ENCODE measurements around the gene FAF1.

Gene FAF1

DNA sequence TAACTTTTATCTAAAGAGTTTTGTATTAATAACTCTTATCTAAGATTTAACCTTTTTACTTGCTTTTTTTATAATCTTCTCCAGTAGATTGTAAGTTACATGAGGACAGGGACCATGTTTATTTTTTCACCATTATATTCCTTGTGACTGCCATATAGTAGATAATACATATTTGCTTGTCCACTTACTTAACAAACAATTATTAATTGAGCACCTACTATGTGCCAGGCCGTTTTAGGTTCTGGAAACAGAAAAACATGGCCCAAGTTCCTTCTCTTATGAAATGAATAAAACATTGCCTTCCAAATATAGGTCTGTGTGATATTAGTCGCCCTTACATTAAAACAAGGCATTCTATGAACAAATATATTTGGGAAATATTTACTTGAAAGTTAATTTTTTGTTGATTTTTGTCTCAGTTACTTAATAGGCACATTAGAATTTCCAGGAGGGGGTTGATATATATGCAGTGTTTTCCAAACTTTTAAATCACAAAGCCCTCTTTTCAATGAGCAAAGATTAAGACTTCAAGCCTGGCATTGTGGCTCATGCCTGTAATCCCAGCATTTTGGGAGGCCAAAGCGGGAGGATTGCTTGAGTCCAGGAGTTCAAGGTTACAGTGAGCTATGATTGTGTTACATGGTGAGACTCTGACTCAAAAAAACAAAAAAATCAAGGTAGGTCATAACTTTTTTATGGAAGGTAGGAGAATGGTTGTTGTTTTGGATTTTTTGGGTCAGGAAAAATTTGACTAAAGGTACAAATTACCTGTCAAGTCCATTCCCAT, 32.7 kb upstream of the FAF1 start (continued):
- TF ChIP-seq, protein P1, sequence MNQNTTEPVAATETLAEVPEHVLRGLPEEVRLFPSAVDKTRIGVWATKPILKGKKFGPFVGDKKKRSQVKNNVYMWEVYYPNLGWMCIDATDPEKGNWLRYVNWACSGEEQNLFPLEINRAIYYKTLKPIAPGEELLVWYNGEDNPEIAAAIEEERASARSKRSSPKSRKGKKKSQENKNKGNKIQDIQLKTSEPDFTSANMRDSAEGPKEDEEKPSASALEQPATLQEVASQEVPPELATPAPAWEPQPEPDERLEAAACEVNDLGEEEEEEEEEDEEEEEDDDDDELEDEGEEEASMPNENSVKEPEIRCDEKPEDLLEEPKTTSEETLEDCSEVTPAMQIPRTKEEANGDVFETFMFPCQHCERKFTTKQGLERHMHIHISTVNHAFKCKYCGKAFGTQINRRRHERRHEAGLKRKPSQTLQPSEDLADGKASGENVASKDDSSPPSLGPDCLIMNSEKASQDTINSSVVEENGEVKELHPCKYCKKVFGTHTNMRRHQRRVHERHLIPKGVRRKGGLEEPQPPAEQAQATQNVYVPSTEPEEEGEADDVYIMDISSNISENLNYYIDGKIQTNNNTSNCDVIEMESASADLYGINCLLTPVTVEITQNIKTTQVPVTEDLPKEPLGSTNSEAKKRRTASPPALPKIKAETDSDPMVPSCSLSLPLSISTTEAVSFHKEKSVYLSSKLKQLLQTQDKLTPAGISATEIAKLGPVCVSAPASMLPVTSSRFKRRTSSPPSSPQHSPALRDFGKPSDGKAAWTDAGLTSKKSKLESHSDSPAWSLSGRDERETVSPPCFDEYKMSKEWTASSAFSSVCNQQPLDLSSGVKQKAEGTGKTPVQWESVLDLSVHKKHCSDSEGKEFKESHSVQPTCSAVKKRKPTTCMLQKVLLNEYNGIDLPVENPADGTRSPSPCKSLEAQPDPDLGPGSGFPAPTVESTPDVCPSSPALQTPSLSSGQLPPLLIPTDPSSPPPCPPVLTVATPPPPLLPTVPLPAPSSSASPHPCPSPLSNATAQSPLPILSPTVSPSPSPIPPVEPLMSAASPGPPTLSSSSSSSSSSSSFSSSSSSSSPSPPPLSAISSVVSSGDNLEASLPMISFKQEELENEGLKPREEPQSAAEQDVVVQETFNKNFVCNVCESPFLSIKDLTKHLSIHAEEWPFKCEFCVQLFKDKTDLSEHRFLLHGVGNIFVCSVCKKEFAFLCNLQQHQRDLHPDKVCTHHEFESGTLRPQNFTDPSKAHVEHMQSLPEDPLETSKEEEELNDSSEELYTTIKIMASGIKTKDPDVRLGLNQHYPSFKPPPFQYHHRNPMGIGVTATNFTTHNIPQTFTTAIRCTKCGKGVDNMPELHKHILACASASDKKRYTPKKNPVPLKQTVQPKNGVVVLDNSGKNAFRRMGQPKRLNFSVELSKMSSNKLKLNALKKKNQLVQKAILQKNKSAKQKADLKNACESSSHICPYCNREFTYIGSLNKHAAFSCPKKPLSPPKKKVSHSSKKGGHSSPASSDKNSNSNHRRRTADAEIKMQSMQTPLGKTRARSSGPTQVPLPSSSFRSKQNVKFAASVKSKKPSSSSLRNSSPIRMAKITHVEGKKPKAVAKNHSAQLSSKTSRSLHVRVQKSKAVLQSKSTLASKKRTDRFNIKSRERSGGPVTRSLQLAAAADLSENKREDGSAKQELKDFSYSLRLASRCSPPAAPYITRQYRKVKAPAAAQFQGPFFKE (tag by site-specific recombination; IDR thresholded peaks at IDR 0.05; ENCODE audit: borderline replicate concordance), result no peak
- no peak for TF ChIP-seq ZNF23 (tag by site-specific recombination; IDR thresholded peaks at IDR 0.05; ENCODE audit: borderline replicate concordance)
- no peak for TF ChIP-seq ZNF549 (tag by site-specific recombination; IDR thresholded peaks at IDR 0.05)
- no peak for TF ChIP-seq SCRT2 (tag by site-specific recombination; IDR thresholded peaks at IDR 0.05)
- TF ChIP-seq, protein P2, sequence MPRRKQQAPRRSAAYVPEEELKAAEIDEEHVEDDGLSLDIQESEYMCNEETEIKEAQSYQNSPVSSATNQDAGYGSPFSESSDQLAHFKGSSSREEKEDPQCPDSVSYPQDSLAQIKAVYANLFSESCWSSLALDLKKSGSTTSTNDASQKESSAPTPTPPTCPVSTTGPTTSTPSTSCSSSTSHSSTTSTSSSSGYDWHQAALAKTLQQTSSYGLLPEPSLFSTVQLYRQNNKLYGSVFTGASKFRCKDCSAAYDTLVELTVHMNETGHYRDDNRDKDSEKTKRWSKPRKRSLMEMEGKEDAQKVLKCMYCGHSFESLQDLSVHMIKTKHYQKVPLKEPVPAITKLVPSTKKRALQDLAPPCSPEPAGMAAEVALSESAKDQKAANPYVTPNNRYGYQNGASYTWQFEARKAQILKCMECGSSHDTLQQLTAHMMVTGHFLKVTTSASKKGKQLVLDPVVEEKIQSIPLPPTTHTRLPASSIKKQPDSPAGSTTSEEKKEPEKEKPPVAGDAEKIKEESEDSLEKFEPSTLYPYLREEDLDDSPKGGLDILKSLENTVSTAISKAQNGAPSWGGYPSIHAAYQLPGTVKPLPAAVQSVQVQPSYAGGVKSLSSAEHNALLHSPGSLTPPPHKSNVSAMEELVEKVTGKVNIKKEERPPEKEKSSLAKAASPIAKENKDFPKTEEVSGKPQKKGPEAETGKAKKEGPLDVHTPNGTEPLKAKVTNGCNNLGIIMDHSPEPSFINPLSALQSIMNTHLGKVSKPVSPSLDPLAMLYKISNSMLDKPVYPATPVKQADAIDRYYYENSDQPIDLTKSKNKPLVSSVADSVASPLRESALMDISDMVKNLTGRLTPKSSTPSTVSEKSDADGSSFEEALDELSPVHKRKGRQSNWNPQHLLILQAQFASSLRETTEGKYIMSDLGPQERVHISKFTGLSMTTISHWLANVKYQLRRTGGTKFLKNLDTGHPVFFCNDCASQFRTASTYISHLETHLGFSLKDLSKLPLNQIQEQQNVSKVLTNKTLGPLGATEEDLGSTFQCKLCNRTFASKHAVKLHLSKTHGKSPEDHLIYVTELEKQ (tag by site-specific recombination; IDR thresholded peaks at IDR 0.05; ENCODE audit: borderline replicate concordance), result no peak
- TF ChIP-seq, protein P3, sequence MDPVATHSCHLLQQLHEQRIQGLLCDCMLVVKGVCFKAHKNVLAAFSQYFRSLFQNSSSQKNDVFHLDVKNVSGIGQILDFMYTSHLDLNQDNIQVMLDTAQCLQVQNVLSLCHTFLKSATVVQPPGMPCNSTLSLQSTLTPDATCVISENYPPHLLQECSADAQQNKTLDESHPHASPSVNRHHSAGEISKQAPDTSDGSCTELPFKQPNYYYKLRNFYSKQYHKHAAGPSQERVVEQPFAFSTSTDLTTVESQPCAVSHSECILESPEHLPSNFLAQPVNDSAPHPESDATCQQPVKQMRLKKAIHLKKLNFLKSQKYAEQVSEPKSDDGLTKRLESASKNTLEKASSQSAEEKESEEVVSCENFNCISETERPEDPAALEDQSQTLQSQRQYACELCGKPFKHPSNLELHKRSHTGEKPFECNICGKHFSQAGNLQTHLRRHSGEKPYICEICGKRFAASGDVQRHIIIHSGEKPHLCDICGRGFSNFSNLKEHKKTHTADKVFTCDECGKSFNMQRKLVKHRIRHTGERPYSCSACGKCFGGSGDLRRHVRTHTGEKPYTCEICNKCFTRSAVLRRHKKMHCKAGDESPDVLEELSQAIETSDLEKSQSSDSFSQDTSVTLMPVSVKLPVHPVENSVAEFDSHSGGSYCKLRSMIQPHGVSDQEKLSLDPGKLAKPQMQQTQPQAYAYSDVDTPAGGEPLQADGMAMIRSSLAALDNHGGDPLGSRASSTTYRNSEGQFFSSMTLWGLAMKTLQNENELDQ (tag by site-specific recombination; IDR thresholded peaks at IDR 0.05; ENCODE audit: low read depth), result no peak
- no peak for TF ChIP-seq ZNF223 (tag by site-specific recombination; IDR thresholded peaks at IDR 0.05)
- TF ChIP-seq GLIS2 (tag by site-specific recombination; IDR thresholded peaks at IDR 0.05), result no peak
- TF ChIP-seq ZNF324 (tag by site-specific recombination; IDR thresholded peaks at IDR 0.05), result no peak
- no peak for TF ChIP-seq ZNF600 (tag by site-specific recombination; IDR thresholded peaks at IDR 0.05)
- no peak for TF ChIP-seq ZSCAN16 (tag by site-specific recombination; IDR thresholded peaks at IDR 0.05)
- no peak for TF ChIP-seq ZNF521 (tag by site-specific recombination; IDR thresholded peaks at IDR 0.05)

DNA sequence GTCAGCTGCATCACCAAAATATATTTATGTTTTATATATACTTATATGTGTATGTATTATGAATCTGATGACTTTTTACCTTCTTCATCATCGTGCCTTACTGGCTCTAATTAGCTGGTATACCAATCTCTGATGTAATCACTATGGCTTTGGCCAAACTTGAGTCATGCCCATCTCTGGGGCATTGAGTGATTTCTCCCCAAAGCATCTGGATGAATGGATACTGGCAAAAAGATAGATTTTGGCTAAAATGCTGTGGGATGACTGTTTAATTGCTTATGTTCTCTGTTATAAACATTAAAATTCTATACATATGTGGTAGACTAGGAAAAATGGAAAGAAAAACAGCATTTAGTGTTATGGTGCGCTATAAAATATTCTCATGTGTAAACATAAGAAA, 29.6 kb upstream of the FAF1 start:
- Histone ChIP-seq H3K9me3 (ENCODE audit: control insufficient read depth, insufficient read depth, low read depth, low read length) (no peaks in the 10 kb centered on the region), H3K4me1 (ENCODE audit: control insufficient read depth, insufficient read depth, low read length) (peaks cover 2% of the 10 kb centered on the region; the same call in 1 of the 2 replicates), H3K27ac (ENCODE audit: extremely low read depth, low read depth, low read length) (no peak overlapping the region), H3K4me3 (ENCODE audit: low read depth, low read length) (no peak overlapping the region), H3K36me3 (ENCODE audit: control insufficient read depth in 2 of 2, insufficient read depth in 1 of 2, low read length in 2 of 2) (no peaks in the 10 kb centered on the region)
- ChIA-PET POLR2A (interaction anchor here (1.4 kb wide), 1 partner anchor 29 kb away, joined by 3 read pairs; the partner anchor contains the start of gene FAF1), CTCF (interaction anchor here (1.0 kb wide), 1 partner anchor 116 kb away, joined by 3 read pairs; no protein-coding TSS in a partner anchor)
- TF ChIP-seq ZNF514 (tag by site-specific recombination; IDR thresholded peaks at IDR 0.05) (no peak), ZNF561 (tag by site-specific recombination; IDR thresholded peaks at IDR 0.05; ENCODE audit: borderline replicate concordance) (no peak), BCL11A (tag by site-specific recombination; IDR thresholded peaks at IDR 0.05; ENCODE audit: low read depth) (no peak), ZSCAN16 (tag by site-specific recombination; IDR thresholded peaks at IDR 0.05) (no peak)
- TF ChIP-seq, protein P1 (tag by site-specific recombination; IDR thresholded peaks at IDR 0.05; ENCODE audit: borderline replicate concordance), result no peak

Measured in HEK293 (cell line).